HG03025 (cell line): Measurements from ENCODE around the gene LRRC8D.
"Not testable (repeated sequence)": the region's sequence is repeated elsewhere in the genome, so short reads cannot be mapped to it uniquely, and the experiment has no call there.

ENCODE experiments used
- ATAC-seq: cut with Tn5 transposase; IDR thresholded peaks from one replicate; pipeline ENCODE4 v1.9.1; 2021; ENCODE audit warnings: mild to moderate bottlenecking, moderate library complexity; ENCODE audit not compliant: unreplicated experiment, low FRiP score

The LRRC8D gene

GRCh38 chr1:89908672-89909436 lies 88.0 kb downstream of the LRRC8D start:
- no peak for ATAC-seq

- no peak for ATAC-seq
Observed at GRCh38 chr1:89910268-89910667, 89.4 kb downstream of the LRRC8D start.

- ATAC-seq = no peak
Observed at GRCh38 chr1:89910780-89911179, 89.9 kb downstream of the LRRC8D start.

- no peak for ATAC-seq
Observed at GRCh38 chr1:89911191-89911991, 90.6 kb downstream of the LRRC8D start.

- ATAC-seq = no peak
Observed at GRCh38 chr1:89912073-89912472, 91.2 kb downstream of the LRRC8D start.

- no peak for ATAC-seq
Observed at GRCh38 chr1:89913353-89914095, 92.7 kb downstream of the LRRC8D start.

- ATAC-seq = no peak
Observed at GRCh38 chr1:89917353-89917752, 96.5 kb downstream of the LRRC8D start.

GRCh38 chr1:89918127-89918793 lies 97.4 kb downstream of the LRRC8D start:
- no peak for ATAC-seq

- ATAC-seq = no peak
Observed at GRCh38 chr1:89918794-89919155, 97.9 kb downstream of the LRRC8D start.

GRCh38 chr1:89919174-89919573 lies 98.3 kb downstream of the LRRC8D start:
- no peak for ATAC-seq

- no peak for ATAC-seq
Observed at GRCh38 chr1:89922911-89923310, 102.1 kb downstream of the LRRC8D start.

- ATAC-seq = no peak
Observed at GRCh38 chr1:89923517-89923916, 102.7 kb downstream of the LRRC8D start.

GRCh38 chr1:89924075-89924474 lies 103.2 kb downstream of the LRRC8D start:
- ATAC-seq = not testable (repeated sequence)

- no peak for ATAC-seq
Observed at GRCh38 chr1:89927049-89927448, 106.2 kb downstream of the LRRC8D start.

GRCh38 chr1:89927478-89927877 lies 106.6 kb downstream of the LRRC8D start:
- no peak for ATAC-seq

GRCh38 chr1:89928506-89928905 lies 107.7 kb downstream of the LRRC8D start:
- no peak for ATAC-seq

GRCh38 chr1:89929467-89930063 lies 108.7 kb downstream of the LRRC8D start:
- ATAC-seq = no peak

- ATAC-seq = no peak
Observed at GRCh38 chr1:89930579-89930978, 109.7 kb downstream of the LRRC8D start.

GRCh38 chr1:89931964-89932363 lies 111.1 kb downstream of the LRRC8D start:
- ATAC-seq = no peak
